DND-41 (cell line): ENCODE results near the gene OR2G6.
"Not testable (repeated sequence)": the region's sequence is repeated elsewhere in the genome, so short reads cannot be mapped to it uniquely, and the experiment has no call there.

Experiments
- ATAC-seq: fragments of 200-7000 bp; cut with Tn5 transposase; 3 replicates; pipeline ENCODE4 v1.9.1; 2021; ENCODE audit warnings: low read depth; ENCODE audit not compliant: insufficient read depth
- DNase-seq: peaks from one replicate; pipeline ENCODE4 v3.0.0-alpha.2; 2020
- H2AFZ ChIP-seq: 2 replicates; pipeline ENCODE4 v1.6.0; 2012; ENCODE audit warnings: low read depth, low read length
- H3K27ac ChIP-seq: 2 replicates; pipeline ENCODE4 v1.5.1; 2012; ENCODE audit warnings: low read length, inconsistent platforms
- H3K27me3 ChIP-seq: fragments of 200-600 bp; sonication (generic); 2 replicates; pipeline ENCODE4 v1.6.0; 2012; ENCODE audit warnings: low read length, mild to moderate bottlenecking, inconsistent platforms; ENCODE audit not compliant: insufficient read depth, poor library complexity
- H3K36me3 ChIP-seq: 2 replicates; pipeline ENCODE4 v1.5.1; 2012; ENCODE audit warnings: low read length, inconsistent platforms; ENCODE audit not compliant: insufficient read depth
- H3K4me1 ChIP-seq: 2 replicates; pipeline ENCODE4 v1.5.1; 2012; ENCODE audit warnings: mild to moderate bottlenecking, low read length; ENCODE audit not compliant: insufficient read depth
- H3K4me2 ChIP-seq: 2 replicates; pipeline ENCODE4 v1.6.0; 2012; ENCODE audit warnings: mild to moderate bottlenecking, moderate library complexity, low read length, inconsistent platforms; ENCODE audit not compliant: insufficient read depth
- H3K4me3 ChIP-seq, 2 experiments: fragments of 200-600 bp in 1 of 2; shearing (Covaris generic) in 1 of 2; 2 replicates each; pipeline ENCODE4 v1.5.1; 2012 to 2016; ENCODE audit warnings: inconsistent platforms in 2 of 2, low read length in 2 of 2, mild to moderate bottlenecking in 2 of 2, low read depth in 1 of 2, moderate library complexity in 1 of 2
- H3K79me2 ChIP-seq: 2 replicates; pipeline ENCODE4 v1.6.0; 2012; ENCODE audit warnings: low read length, inconsistent platforms; ENCODE audit not compliant: insufficient read depth
- H3K9ac ChIP-seq: 2 replicates; pipeline ENCODE4 v1.6.0; 2012; ENCODE audit warnings: low read depth, mild to moderate bottlenecking, inconsistent platforms, low read length, moderate library complexity
- H3K9me3 ChIP-seq: 2 replicates; pipeline ENCODE4 v1.5.1; 2012; ENCODE audit warnings: low read length, moderate library complexity, mild to moderate bottlenecking, inconsistent platforms; ENCODE audit not compliant: insufficient read depth, severe bottlenecking
- H4K20me1 ChIP-seq: 2 replicates; pipeline ENCODE4 v1.6.0; 2012; ENCODE audit warnings: low read length; ENCODE audit not compliant: insufficient read depth

OR2G6 gene

GRCh38 chr1:248551027-248551426 lies 43.2 kb downstream of the OR2G6 start:
- H3K4me2 ChIP-seq, H4K20me1 ChIP-seq, H3K27ac ChIP-seq, H3K9me3 ChIP-seq, H3K36me3 ChIP-seq, H3K9ac ChIP-seq, ATAC-seq, H3K79me2 ChIP-seq, H3K4me3 ChIP-seq, DNase-seq, H3K27me3 ChIP-seq, H3K4me1 ChIP-seq, H2AFZ ChIP-seq: not testable (repeated sequence)

GRCh38 chr1:248562672-248563071 lies 54.8 kb downstream of the OR2G6 start, which contains the start of gene OR2T29:
Gene OR2T29, minus strand, starts transcription at chr1:248562772. Its CDS starts 3,281 bp downstream, at chr1:248559491.
- not testable (repeated sequence) for H2AFZ ChIP-seq, DNase-seq, ATAC-seq, H3K4me2 ChIP-seq, H3K9me3 ChIP-seq, H3K27me3 ChIP-seq, H3K36me3 ChIP-seq, H3K9ac ChIP-seq, H3K27ac ChIP-seq, H3K4me3 ChIP-seq, H3K79me2 ChIP-seq, H4K20me1 ChIP-seq
- H3K4me1 ChIP-seq: peaks cover 13% of the 10 kb centered on the region; the same call in 1 of the 2 replicates

GRCh38 chr1:248565530-248566373 lies 57.9 kb downstream of the OR2G6 start:
- DNase-seq: peak; percentile 48
- peak overlapping the region; percentile 96 for H3K27ac ChIP-seq
- H4K20me1 ChIP-seq: not testable (repeated sequence)

GRCh38 chr1:248569049-248569448 lies 61.2 kb downstream of the OR2G6 start:
- not testable (repeated sequence) for ATAC-seq

More at GRCh38 chr1:248565530-248566373, 57.9 kb downstream of the OR2G6 start:
- Histone ChIP-seq H3K4me1 (peaks cover 13% of the 10 kb centered on the region; the same call in 1 of the 2 replicates), H3K4me2 (peak overlapping the region; percentile 63), H3K9ac (peak overlapping the region; percentile 57), H2AFZ (peak overlapping the region; percentile 78), H3K4me3 (peak overlapping the region; percentile 14 to 56; a peak in 3 of 4 replicates)
- ATAC-seq: peak; percentile 97
- H3K9me3 ChIP-seq, H3K27me3 ChIP-seq, H3K79me2 ChIP-seq, H3K36me3 ChIP-seq: not testable (repeated sequence)

GRCh38 chr1:248570811-248571210 lies 62.9 kb downstream of the OR2G6 start:
- H3K4me3 ChIP-seq, ATAC-seq, H2AFZ ChIP-seq, H3K36me3 ChIP-seq, H3K4me2 ChIP-seq, H3K9ac ChIP-seq, H3K27me3 ChIP-seq, H4K20me1 ChIP-seq, H3K27ac ChIP-seq, DNase-seq, H3K79me2 ChIP-seq, H3K4me1 ChIP-seq, H3K9me3 ChIP-seq: not testable (repeated sequence)

More at GRCh38 chr1:248569049-248569448, 61.2 kb downstream of the OR2G6 start:
- not testable (repeated sequence) for H3K4me2 ChIP-seq, H3K36me3 ChIP-seq, H3K27ac ChIP-seq, H3K9ac ChIP-seq, H3K79me2 ChIP-seq, DNase-seq, H3K9me3 ChIP-seq, H4K20me1 ChIP-seq, H3K4me3 ChIP-seq, H2AFZ ChIP-seq, H3K27me3 ChIP-seq
- peaks cover 13% of the 10 kb centered on the region; the same call in 1 of the 2 replicates for H3K4me1 ChIP-seq

GRCh38 chr1:248572049-248572448 lies 64.2 kb downstream of the OR2G6 start:
- not testable (repeated sequence) for H3K9me3 ChIP-seq, H3K4me3 ChIP-seq, H3K36me3 ChIP-seq, H4K20me1 ChIP-seq, H3K9ac ChIP-seq, ATAC-seq, H3K4me2 ChIP-seq, H3K27ac ChIP-seq, DNase-seq, H3K27me3 ChIP-seq, H3K79me2 ChIP-seq, H3K4me1 ChIP-seq, H2AFZ ChIP-seq

- not testable (repeated sequence) for H3K36me3 ChIP-seq, H3K4me2 ChIP-seq, H3K27me3 ChIP-seq, H3K27ac ChIP-seq, H3K4me1 ChIP-seq, H3K9ac ChIP-seq, ATAC-seq, H3K79me2 ChIP-seq, H4K20me1 ChIP-seq, H3K9me3 ChIP-seq, H3K4me3 ChIP-seq, DNase-seq, H2AFZ ChIP-seq
Observed at GRCh38 chr1:248573856-248574255, 66.0 kb downstream of the OR2G6 start.

- H3K36me3 ChIP-seq, H3K79me2 ChIP-seq, H2AFZ ChIP-seq, H3K4me3 ChIP-seq, ATAC-seq, H3K4me2 ChIP-seq, H3K9ac ChIP-seq, H4K20me1 ChIP-seq, H3K4me1 ChIP-seq, H3K27ac ChIP-seq, H3K9me3 ChIP-seq, H3K27me3 ChIP-seq, DNase-seq: not testable (repeated sequence)
Observed at GRCh38 chr1:248574657-248575056, 66.8 kb downstream of the OR2G6 start, which contains the start of gene OR2T34. Gene OR2T34, minus strand, starts transcription at chr1:248574757. Its CDS starts 0 bp downstream, at chr1:248574757.
